Erythroblast (primary cell): ENCODE measurements around the gene CA11.

ENCODE experiments used
- GATA1 ChIP-seq: IDR thresholded peaks from 2 replicates; pipeline ENCODE4 v1.6.1; 2011; ENCODE audit warnings: low read depth, mild to moderate bottlenecking, control low read depth, low read length, moderate library complexity
- POLR2A ChIP-seq: IDR thresholded peaks from 2 replicates; pipeline ENCODE4 v1.6.1; 2011; ENCODE audit warnings: mild to moderate bottlenecking, low read length

GRCh38 chr19:48629297-48629598, 16.7 kb downstream of the CA11 start:
- no peak for TF ChIP-seq POLR2A
- no peak for TF ChIP-seq GATA1
